ENCODE measurements around the gene SCEL.

The SCEL gene

GRCh38 chr13:77507931-77508776 is 27.4 kb upstream of the SCEL start:
- H2AFZ ChIP-seq (ENCODE audit: low read length): no peak overlapping the region
- no peaks in the 10 kb centered on the region for H3K4me1 ChIP-seq (ENCODE audit: low read length)
- no peaks in the 10 kb centered on the region for H4K20me1 ChIP-seq (ENCODE audit: insufficient read depth, low read length)
- H3K4me3 ChIP-seq (ENCODE audit: low read length): no peak overlapping the region
- H3K4me2 ChIP-seq (ENCODE audit: low read depth, low read length): no peak overlapping the region
- no peaks in the 10 kb centered on the region for H3F3A ChIP-seq (ENCODE audit: insufficient read depth, low read length)
- no peaks in the 10 kb centered on the region for H3K9me3 ChIP-seq (replicated peaks; ENCODE audit: insufficient read depth, low read length)
- no peaks in the 10 kb centered on the region for H3K79me2 ChIP-seq (ENCODE audit: low read length)
- no peaks in the 10 kb centered on the region for H3K36me3 ChIP-seq (replicated peaks; ENCODE audit: insufficient read depth, low read length)
- H3K27me3 ChIP-seq (replicated peaks; ENCODE audit: insufficient read depth, low read length): no peaks in the 10 kb centered on the region
- no peak overlapping the region for H3K27ac ChIP-seq (ENCODE audit: low read length)
- DNase-seq: no peak
- no peaks in the 10 kb centered on the region for H3K9me2 ChIP-seq (replicated peaks; ENCODE audit: insufficient read depth, low read length)
- H3K9ac ChIP-seq (ENCODE audit: low read length): no peak overlapping the region
- TF ChIP-seq EZH2 (optimal IDR thresholded peaks at IDR 0.05; ENCODE audit: low read depth, low read length): no peak
- TF ChIP-seq EZH2phosphoT487 (IDR thresholded peaks at IDR 0.05; ENCODE audit: low read length): no peak
- no peak for TF ChIP-seq CTCF (IDR thresholded peaks at IDR 0.05; ENCODE audit: low read length)

- H3K4me1 ChIP-seq (ENCODE audit: low read length): peaks cover 4% of the 10 kb centered on the region
- no peaks in the 10 kb centered on the region for H3F3A ChIP-seq (ENCODE audit: insufficient read depth, low read length)
- no peak overlapping the region for H3K4me2 ChIP-seq (ENCODE audit: low read depth, low read length)
- no peaks in the 10 kb centered on the region for H4K20me1 ChIP-seq (ENCODE audit: insufficient read depth, low read length)
- no peak overlapping the region for H2AFZ ChIP-seq (ENCODE audit: low read length)
- no peak for DNase-seq
- no peaks in the 10 kb centered on the region for H3K9me3 ChIP-seq (replicated peaks; ENCODE audit: insufficient read depth, low read length)
- no peak overlapping the region for H3K9ac ChIP-seq (ENCODE audit: low read length)
- no peaks in the 10 kb centered on the region for H3K79me2 ChIP-seq (ENCODE audit: low read length)
- no peak overlapping the region for H3K4me3 ChIP-seq (ENCODE audit: low read length)
- no peak overlapping the region for H3K27ac ChIP-seq (ENCODE audit: low read length)
- no peaks in the 10 kb centered on the region for H3K9me2 ChIP-seq (replicated peaks; ENCODE audit: insufficient read depth, low read length)
- no peaks in the 10 kb centered on the region for H3K36me3 ChIP-seq (replicated peaks; ENCODE audit: insufficient read depth, low read length)
- H3K27me3 ChIP-seq (replicated peaks; ENCODE audit: insufficient read depth, low read length): no peaks in the 10 kb centered on the region
- TF ChIP-seq EZH2phosphoT487 (IDR thresholded peaks at IDR 0.05; ENCODE audit: low read length) (no peak), CTCF (IDR thresholded peaks at IDR 0.05; ENCODE audit: low read length) (no peak), EZH2 (optimal IDR thresholded peaks at IDR 0.05; ENCODE audit: low read depth, low read length) (no peak)
Measured at GRCh38 chr13:77508959-77509620, 26.4 kb upstream of the SCEL start.

GRCh38 chr13:77510156-77510555 is 25.4 kb upstream of the SCEL start:
- H3K9me3 ChIP-seq (replicated peaks; ENCODE audit: insufficient read depth, low read length): no peaks in the 10 kb centered on the region
- peaks cover 9% of the 10 kb centered on the region for H3K4me1 ChIP-seq (ENCODE audit: low read length)
- no peak for DNase-seq
- no peaks in the 10 kb centered on the region for H3K36me3 ChIP-seq (replicated peaks; ENCODE audit: insufficient read depth, low read length)
- H3K27ac ChIP-seq (ENCODE audit: low read length): no peak overlapping the region
- no peaks in the 10 kb centered on the region for H3K27me3 ChIP-seq (replicated peaks; ENCODE audit: insufficient read depth, low read length)
- no peaks in the 10 kb centered on the region for H4K20me1 ChIP-seq (ENCODE audit: insufficient read depth, low read length)
- no peak overlapping the region for H2AFZ ChIP-seq (ENCODE audit: low read length)
- H3K4me2 ChIP-seq (ENCODE audit: low read depth, low read length): no peak overlapping the region
- H3F3A ChIP-seq (ENCODE audit: insufficient read depth, low read length): no peaks in the 10 kb centered on the region
- TF ChIP-seq CTCF (IDR thresholded peaks at IDR 0.05; ENCODE audit: low read length): no peak
- TF ChIP-seq EZH2phosphoT487 (IDR thresholded peaks at IDR 0.05; ENCODE audit: low read length): no peak
- TF ChIP-seq EZH2 (optimal IDR thresholded peaks at IDR 0.05; ENCODE audit: low read depth, low read length): no peak
- no peaks in the 10 kb centered on the region for H3K9me2 ChIP-seq (replicated peaks; ENCODE audit: insufficient read depth, low read length)
- H3K4me3 ChIP-seq (ENCODE audit: low read length): no peak overlapping the region
- H3K9ac ChIP-seq (ENCODE audit: low read length): no peak overlapping the region
- H3K79me2 ChIP-seq (ENCODE audit: low read length): no peaks in the 10 kb centered on the region

Data from MM.1S (cell line).